H1 (cell line): Measurements from ENCODE around the gene OR10P1. TPM values are rescaled to one million over a fixed set of nuclear protein-coding genes. Genes with fewer than 3 reads are reported as not detected.

Source experiments
- BRCA1 ChIP-seq: IDR thresholded peaks from 2 replicates; pipeline ENCODE4 v1.6.1; 2012; ENCODE audit warnings: low read depth, low read length, improper control_type of control experiment
- JUN ChIP-seq: IDR thresholded peaks from 2 replicates; pipeline ENCODE4 v1.6.1; 2011; ENCODE audit warnings: low read depth, mild to moderate bottlenecking, improper control_type of control experiment, low read length
- MAFK ChIP-seq: IDR thresholded peaks from 2 replicates; pipeline ENCODE4 v1.6.1; 2012; ENCODE audit warnings: low read depth, mild to moderate bottlenecking, improper control_type of control experiment, low read length
- polyA plus RNA-seq, 7 experiments: library from polyadenylated mRNA; depleted of rRNA in 3 of 7; stranded (reverse) in 5 of 7; unstranded in 2 of 7; fragments of >200 nt in 5 of 7; fragments of 200-250 nt in 2 of 7; gene quantifications; 1 replicate in 5 of 7; 2 replicates in 1 of 7; 4 replicates in 1 of 7; pipeline versions ENCODE4 v1.2.1 to v1.2.3, GENCODE V29; 2011 to 2013; ENCODE audit warnings: missing spikeins in 2 of 7, mixed read lengths in 2 of 7
- total RNA-seq: library from RNA; stranded (reverse); fragmentation: NEBNext Ultra II Directional; extraction: Animal tissue kit (Norgen Biotek cat#: 25700); gene quantifications from 2 replicates; pipeline ENCODE4 v1.2.1, GENCODE V29; 2021
- TF ChIP-seq, protein P1 (sequence below): fragments of 300-600 bp; sonication (generic); IDR thresholded peaks from 2 replicates; pipeline ENCODE4 v1.7.1; 2012; ENCODE audit warnings: low read length, moderate library complexity, mild to moderate bottlenecking, inconsistent platforms; ENCODE audit not compliant: insufficient replicate concordance
- TF ChIP-seq, protein P2 (sequence below): IDR thresholded peaks from 2 replicates; pipeline ENCODE4 v1.6.1; 2012; ENCODE audit warnings: low read length, inconsistent platforms
- TF ChIP-seq, protein P3 (sequence below), 3 experiments: IDR thresholded peaks; 1 replicate in 2 of 3; 2 replicates in 1 of 3; pipeline versions ENCODE4 v1.5.1 to v1.6.1; 2011; ENCODE audit warnings: low read length in 3 of 3, mild to moderate bottlenecking in 3 of 3, inconsistent platforms in 2 of 3, low read depth in 1 of 3, moderate library complexity in 1 of 3; ENCODE audit not compliant: insufficient read depth in 1 of 3; ENCODE audit errors: control extremely low read depth in 1 of 3

OR10P1 gene
- total and polyA plus RNA-seq, 2 of the 8 experiments (the other 6 are each of a cell fraction or from before 2014, with no cell fraction given): not detected

DNA sequence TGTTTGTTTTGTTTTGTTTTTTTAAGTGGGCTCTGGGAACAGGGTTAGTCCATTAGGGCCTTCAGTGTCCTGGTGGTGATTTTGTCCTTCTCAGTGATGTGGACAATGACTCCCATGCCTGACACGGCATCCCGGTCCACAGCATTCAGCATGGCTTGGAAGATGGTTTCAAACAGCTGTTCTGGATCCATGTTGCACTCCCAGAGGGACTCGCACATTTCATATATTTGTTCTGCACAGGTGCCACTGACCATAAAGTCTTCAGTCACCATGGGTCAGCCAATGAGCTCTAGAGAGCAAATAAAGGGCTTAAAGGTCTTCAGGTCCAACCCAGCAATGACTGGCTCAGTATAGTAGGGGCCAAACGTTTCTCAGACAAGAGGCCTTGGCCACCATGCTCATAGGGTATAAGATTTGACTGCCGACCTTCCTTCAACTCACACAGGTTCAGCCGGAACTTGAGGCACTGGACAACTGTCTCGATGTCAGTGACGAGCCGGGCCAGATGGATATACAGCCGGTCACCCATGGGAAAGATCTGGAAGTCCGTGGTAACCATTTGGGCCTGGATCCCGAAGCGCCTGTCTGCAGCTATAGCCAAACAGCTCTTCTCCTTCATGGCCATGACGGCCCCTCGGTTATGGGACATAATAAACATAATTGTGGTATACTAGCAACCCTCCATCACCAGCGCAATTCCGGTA, 18.0 kb downstream of the OR10P1 start (continued):
- TF ChIP-seq, protein P1, sequence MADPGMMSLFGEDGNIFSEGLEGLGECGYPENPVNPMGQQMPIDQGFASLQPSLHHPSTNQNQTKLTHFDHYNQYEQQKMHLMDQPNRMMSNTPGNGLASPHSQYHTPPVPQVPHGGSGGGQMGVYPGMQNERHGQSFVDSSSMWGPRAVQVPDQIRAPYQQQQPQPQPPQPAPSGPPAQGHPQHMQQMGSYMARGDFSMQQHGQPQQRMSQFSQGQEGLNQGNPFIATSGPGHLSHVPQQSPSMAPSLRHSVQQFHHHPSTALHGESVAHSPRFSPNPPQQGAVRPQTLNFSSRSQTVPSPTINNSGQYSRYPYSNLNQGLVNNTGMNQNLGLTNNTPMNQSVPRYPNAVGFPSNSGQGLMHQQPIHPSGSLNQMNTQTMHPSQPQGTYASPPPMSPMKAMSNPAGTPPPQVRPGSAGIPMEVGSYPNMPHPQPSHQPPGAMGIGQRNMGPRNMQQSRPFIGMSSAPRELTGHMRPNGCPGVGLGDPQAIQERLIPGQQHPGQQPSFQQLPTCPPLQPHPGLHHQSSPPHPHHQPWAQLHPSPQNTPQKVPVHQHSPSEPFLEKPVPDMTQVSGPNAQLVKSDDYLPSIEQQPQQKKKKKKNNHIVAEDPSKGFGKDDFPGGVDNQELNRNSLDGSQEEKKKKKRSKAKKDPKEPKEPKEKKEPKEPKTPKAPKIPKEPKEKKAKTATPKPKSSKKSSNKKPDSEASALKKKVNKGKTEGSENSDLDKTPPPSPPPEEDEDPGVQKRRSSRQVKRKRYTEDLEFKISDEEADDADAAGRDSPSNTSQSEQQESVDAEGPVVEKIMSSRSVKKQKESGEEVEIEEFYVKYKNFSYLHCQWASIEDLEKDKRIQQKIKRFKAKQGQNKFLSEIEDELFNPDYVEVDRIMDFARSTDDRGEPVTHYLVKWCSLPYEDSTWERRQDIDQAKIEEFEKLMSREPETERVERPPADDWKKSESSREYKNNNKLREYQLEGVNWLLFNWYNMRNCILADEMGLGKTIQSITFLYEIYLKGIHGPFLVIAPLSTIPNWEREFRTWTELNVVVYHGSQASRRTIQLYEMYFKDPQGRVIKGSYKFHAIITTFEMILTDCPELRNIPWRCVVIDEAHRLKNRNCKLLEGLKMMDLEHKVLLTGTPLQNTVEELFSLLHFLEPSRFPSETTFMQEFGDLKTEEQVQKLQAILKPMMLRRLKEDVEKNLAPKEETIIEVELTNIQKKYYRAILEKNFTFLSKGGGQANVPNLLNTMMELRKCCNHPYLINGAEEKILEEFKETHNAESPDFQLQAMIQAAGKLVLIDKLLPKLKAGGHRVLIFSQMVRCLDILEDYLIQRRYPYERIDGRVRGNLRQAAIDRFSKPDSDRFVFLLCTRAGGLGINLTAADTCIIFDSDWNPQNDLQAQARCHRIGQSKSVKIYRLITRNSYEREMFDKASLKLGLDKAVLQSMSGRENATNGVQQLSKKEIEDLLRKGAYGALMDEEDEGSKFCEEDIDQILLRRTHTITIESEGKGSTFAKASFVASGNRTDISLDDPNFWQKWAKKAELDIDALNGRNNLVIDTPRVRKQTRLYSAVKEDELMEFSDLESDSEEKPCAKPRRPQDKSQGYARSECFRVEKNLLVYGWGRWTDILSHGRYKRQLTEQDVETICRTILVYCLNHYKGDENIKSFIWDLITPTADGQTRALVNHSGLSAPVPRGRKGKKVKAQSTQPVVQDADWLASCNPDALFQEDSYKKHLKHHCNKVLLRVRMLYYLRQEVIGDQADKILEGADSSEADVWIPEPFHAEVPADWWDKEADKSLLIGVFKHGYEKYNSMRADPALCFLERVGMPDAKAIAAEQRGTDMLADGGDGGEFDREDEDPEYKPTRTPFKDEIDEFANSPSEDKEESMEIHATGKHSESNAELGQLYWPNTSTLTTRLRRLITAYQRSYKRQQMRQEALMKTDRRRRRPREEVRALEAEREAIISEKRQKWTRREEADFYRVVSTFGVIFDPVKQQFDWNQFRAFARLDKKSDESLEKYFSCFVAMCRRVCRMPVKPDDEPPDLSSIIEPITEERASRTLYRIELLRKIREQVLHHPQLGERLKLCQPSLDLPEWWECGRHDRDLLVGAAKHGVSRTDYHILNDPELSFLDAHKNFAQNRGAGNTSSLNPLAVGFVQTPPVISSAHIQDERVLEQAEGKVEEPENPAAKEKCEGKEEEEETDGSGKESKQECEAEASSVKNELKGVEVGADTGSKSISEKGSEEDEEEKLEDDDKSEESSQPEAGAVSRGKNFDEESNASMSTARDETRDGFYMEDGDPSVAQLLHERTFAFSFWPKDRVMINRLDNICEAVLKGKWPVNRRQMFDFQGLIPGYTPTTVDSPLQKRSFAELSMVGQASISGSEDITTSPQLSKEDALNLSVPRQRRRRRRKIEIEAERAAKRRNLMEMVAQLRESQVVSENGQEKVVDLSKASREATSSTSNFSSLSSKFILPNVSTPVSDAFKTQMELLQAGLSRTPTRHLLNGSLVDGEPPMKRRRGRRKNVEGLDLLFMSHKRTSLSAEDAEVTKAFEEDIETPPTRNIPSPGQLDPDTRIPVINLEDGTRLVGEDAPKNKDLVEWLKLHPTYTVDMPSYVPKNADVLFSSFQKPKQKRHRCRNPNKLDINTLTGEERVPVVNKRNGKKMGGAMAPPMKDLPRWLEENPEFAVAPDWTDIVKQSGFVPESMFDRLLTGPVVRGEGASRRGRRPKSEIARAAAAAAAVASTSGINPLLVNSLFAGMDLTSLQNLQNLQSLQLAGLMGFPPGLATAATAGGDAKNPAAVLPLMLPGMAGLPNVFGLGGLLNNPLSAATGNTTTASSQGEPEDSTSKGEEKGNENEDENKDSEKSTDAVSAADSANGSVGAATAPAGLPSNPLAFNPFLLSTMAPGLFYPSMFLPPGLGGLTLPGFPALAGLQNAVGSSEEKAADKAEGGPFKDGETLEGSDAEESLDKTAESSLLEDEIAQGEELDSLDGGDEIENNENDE: no peak
- TF ChIP-seq, protein P2, sequence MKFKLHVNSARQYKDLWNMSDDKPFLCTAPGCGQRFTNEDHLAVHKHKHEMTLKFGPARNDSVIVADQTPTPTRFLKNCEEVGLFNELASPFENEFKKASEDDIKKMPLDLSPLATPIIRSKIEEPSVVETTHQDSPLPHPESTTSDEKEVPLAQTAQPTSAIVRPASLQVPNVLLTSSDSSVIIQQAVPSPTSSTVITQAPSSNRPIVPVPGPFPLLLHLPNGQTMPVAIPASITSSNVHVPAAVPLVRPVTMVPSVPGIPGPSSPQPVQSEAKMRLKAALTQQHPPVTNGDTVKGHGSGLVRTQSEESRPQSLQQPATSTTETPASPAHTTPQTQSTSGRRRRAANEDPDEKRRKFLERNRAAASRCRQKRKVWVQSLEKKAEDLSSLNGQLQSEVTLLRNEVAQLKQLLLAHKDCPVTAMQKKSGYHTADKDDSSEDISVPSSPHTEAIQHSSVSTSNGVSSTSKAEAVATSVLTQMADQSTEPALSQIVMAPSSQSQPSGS: no peak
- TF ChIP-seq BRCA1 (no peak), JUN (no peak), MAFK (no peak)
- TF ChIP-seq, protein P3, sequence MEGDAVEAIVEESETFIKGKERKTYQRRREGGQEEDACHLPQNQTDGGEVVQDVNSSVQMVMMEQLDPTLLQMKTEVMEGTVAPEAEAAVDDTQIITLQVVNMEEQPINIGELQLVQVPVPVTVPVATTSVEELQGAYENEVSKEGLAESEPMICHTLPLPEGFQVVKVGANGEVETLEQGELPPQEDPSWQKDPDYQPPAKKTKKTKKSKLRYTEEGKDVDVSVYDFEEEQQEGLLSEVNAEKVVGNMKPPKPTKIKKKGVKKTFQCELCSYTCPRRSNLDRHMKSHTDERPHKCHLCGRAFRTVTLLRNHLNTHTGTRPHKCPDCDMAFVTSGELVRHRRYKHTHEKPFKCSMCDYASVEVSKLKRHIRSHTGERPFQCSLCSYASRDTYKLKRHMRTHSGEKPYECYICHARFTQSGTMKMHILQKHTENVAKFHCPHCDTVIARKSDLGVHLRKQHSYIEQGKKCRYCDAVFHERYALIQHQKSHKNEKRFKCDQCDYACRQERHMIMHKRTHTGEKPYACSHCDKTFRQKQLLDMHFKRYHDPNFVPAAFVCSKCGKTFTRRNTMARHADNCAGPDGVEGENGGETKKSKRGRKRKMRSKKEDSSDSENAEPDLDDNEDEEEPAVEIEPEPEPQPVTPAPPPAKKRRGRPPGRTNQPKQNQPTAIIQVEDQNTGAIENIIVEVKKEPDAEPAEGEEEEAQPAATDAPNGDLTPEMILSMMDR (IDR thresholded peaks at IDR 0.05; ENCODE audit: control extremely low read depth in 1 of 3, insufficient read depth in 1 of 3, low read depth in 1 of 3, low read length in 3 of 3): no peak
